ENCODE results near the gene MIER3. TPM values are rescaled to one million over a fixed set of nuclear protein-coding genes. Genes with fewer than 3 reads are reported as not detected.

MIER3 gene
- total RNA-seq, 1 donor from 2014 or later, result 30.0 TPM

GRCh38 chr5:56947052-56947451 is 4.9 kb downstream of the MIER3 start:
- no peak overlapping the region for H3K9ac ChIP-seq (ENCODE audit: low read length)
- peaks cover 46% of the 10 kb centered on the region for H3K79me2 ChIP-seq (ENCODE audit: insufficient read depth, low read length)
- peaks cover 28% of the 10 kb centered on the region for H4K20me1 ChIP-seq (ENCODE audit: insufficient read depth, low read length)
- H3K27me3 Mint-ChIP-seq (ENCODE audit: low read depth, unreplicated experiment), result no peaks in the 10 kb centered on the region
- H3K9me3 ChIP-seq (ENCODE audit: insufficient read depth, low read depth, low read length), result no peaks in the 10 kb centered on the region
- H3K36me3 ChIP-seq (ENCODE audit: insufficient read depth, low read length), result peaks cover 35% of the 10 kb centered on the region
- DNase-seq (ENCODE audit: low read depth) (no peak), FAIRE-seq (no peak)
- no peak overlapping the region for H3K27ac Mint-ChIP-seq (ENCODE audit: unreplicated experiment)
- no peak overlapping the region for H3K4me3 Mint-ChIP-seq (ENCODE audit: unreplicated experiment)
- peaks cover 5% of the 10 kb centered on the region for H3K4me1 ChIP-seq (ENCODE audit: insufficient read depth, low read length)
- no peak overlapping the region for H2AFZ ChIP-seq (ENCODE audit: low read depth, low read length)
- H3K9me3 Mint-ChIP-seq (ENCODE audit: unreplicated experiment), result no peaks in the 10 kb centered on the region
- H3K4me1 Mint-ChIP-seq (ENCODE audit: low read depth, unreplicated experiment), result peaks cover 4% of the 10 kb centered on the region
- peaks cover 8% of the 10 kb centered on the region for H3K36me3 Mint-ChIP-seq (ENCODE audit: low read depth, unreplicated experiment)
- TF ChIP-seq CTCF (IDR thresholded peaks at IDR 0.05; ENCODE audit: insufficient read depth, low read depth, low read length) (no peak), EZH2 (IDR thresholded peaks at IDR 0.05; ENCODE audit: insufficient read depth, low read length) (no peak)
- H3K27ac ChIP-seq (ENCODE audit: low read depth, low read length), result no peak overlapping the region
- no peak overlapping the region for H3K4me2 ChIP-seq (ENCODE audit: low read length)
- no peak overlapping the region for H3K4me3 ChIP-seq (ENCODE audit: insufficient read depth, low read depth, low read length)
- H3K27me3 ChIP-seq (ENCODE audit: insufficient read depth, low read length), result no peaks in the 10 kb centered on the region

GRCh38 chr5:56941981-56942380 is 9.9 kb downstream of the MIER3 start:
- Mint-ChIP-seq H3K9me3 (ENCODE audit: unreplicated experiment) (no peaks in the 10 kb centered on the region), H3K27ac (ENCODE audit: unreplicated experiment) (no peak overlapping the region), H3K36me3 (ENCODE audit: low read depth, unreplicated experiment) (peaks cover 14% of the 10 kb centered on the region), H3K4me3 (ENCODE audit: unreplicated experiment) (no peak overlapping the region), H3K4me1 (ENCODE audit: low read depth, unreplicated experiment) (no peaks in the 10 kb centered on the region), H3K27me3 (ENCODE audit: low read depth, unreplicated experiment) (no peaks in the 10 kb centered on the region)
- Histone ChIP-seq H3K9ac (ENCODE audit: low read length) (no peak overlapping the region), H3K9me3 (ENCODE audit: insufficient read depth, low read depth, low read length) (no peaks in the 10 kb centered on the region), H3K36me3 (ENCODE audit: insufficient read depth, low read length) (peaks cover 55% of the 10 kb centered on the region), H4K20me1 (ENCODE audit: insufficient read depth, low read length) (peaks cover 16% of the 10 kb centered on the region), H3K4me3 (ENCODE audit: insufficient read depth, low read depth, low read length) (no peak overlapping the region), H3K4me1 (ENCODE audit: insufficient read depth, low read length) (no peaks in the 10 kb centered on the region), H3K4me2 (ENCODE audit: low read length) (no peak overlapping the region), H2AFZ (ENCODE audit: low read depth, low read length) (no peak overlapping the region), H3K79me2 (ENCODE audit: insufficient read depth, low read length) (peaks cover 10% of the 10 kb centered on the region), H3K27me3 (ENCODE audit: insufficient read depth, low read length) (no peaks in the 10 kb centered on the region), H3K27ac (ENCODE audit: low read depth, low read length) (no peak overlapping the region)
- TF ChIP-seq EZH2 (IDR thresholded peaks at IDR 0.05; ENCODE audit: insufficient read depth, low read length) (no peak), CTCF (IDR thresholded peaks at IDR 0.05; ENCODE audit: insufficient read depth, low read depth, low read length) (no peak)
- no peak for FAIRE-seq
- peak; percentile 45 for DNase-seq (ENCODE audit: low read depth)

- H3K4me1 ChIP-seq (ENCODE audit: insufficient read depth, low read length), result no peaks in the 10 kb centered on the region
- peaks cover 62% of the 10 kb centered on the region for H3K36me3 ChIP-seq (ENCODE audit: insufficient read depth, low read length)
- H3K9me3 ChIP-seq (ENCODE audit: insufficient read depth, low read depth, low read length), result no peaks in the 10 kb centered on the region
- H3K27ac Mint-ChIP-seq (ENCODE audit: unreplicated experiment), result no peak overlapping the region
- no peak overlapping the region for H3K9ac ChIP-seq (ENCODE audit: low read length)
- H3K27me3 Mint-ChIP-seq (ENCODE audit: low read depth, unreplicated experiment), result no peaks in the 10 kb centered on the region
- H3K4me2 ChIP-seq (ENCODE audit: low read length), result no peak overlapping the region
- H3K27me3 ChIP-seq (ENCODE audit: insufficient read depth, low read length), result no peaks in the 10 kb centered on the region
- no peaks in the 10 kb centered on the region for H3K9me3 Mint-ChIP-seq (ENCODE audit: unreplicated experiment)
- no peak overlapping the region for H2AFZ ChIP-seq (ENCODE audit: low read depth, low read length)
- no peaks in the 10 kb centered on the region for H3K4me1 Mint-ChIP-seq (ENCODE audit: low read depth, unreplicated experiment)
- TF ChIP-seq EZH2 (IDR thresholded peaks at IDR 0.05; ENCODE audit: insufficient read depth, low read length) (no peak), CTCF (IDR thresholded peaks at IDR 0.05; ENCODE audit: insufficient read depth, low read depth, low read length) (no peak)
- H3K36me3 Mint-ChIP-seq (ENCODE audit: low read depth, unreplicated experiment), result peaks cover 22% of the 10 kb centered on the region
- DNase-seq (ENCODE audit: low read depth) (no peak), FAIRE-seq (no peak)
- H3K4me3 Mint-ChIP-seq (ENCODE audit: unreplicated experiment), result no peak overlapping the region
- H3K27ac ChIP-seq (ENCODE audit: low read depth, low read length), result no peak overlapping the region
- peaks cover 8% of the 10 kb centered on the region for H3K79me2 ChIP-seq (ENCODE audit: insufficient read depth, low read length)
- peaks cover 21% of the 10 kb centered on the region for H4K20me1 ChIP-seq (ENCODE audit: insufficient read depth, low read length)
- no peak overlapping the region for H3K4me3 ChIP-seq (ENCODE audit: insufficient read depth, low read depth, low read length)
Measured at GRCh38 chr5:56938858-56939257, 13.1 kb downstream of the MIER3 start.
